ENCODE results near the gene SERINC2. TPM values are rescaled to one million over a fixed set of nuclear protein-coding genes. Genes with fewer than 3 reads are reported as not detected.

The SERINC2 gene
- total and polyA plus RNA-seq, 10 of the 15 experiments (the other 5 are each of a cell fraction or from before 2014, with no cell fraction given): 0.02 to 9.4 (median 0.50) TPM

DNA sequence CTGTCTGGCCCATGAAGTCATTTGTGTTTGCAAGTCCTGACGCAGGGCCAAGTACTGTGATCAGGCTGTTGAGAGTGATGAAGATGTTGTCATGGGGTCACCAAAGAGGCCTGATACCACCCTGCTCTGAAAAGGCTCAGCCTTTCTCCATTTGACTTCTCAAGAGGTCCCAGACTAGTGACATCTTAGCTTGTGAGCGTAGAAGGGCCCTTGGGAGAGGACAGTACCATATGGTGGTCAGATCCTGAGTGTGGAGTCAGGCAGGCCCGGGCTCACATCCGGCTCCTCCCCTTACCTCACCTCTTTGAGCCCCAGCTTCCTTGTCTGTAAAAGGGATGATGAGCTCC lies 29.6 kb downstream of the SERINC2 start (continued):
- TF ChIP-seq, protein P1, sequence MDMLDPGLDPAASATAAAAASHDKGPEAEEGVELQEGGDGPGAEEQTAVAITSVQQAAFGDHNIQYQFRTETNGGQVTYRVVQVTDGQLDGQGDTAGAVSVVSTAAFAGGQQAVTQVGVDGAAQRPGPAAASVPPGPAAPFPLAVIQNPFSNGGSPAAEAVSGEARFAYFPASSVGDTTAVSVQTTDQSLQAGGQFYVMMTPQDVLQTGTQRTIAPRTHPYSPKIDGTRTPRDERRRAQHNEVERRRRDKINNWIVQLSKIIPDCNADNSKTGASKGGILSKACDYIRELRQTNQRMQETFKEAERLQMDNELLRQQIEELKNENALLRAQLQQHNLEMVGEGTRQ (IDR thresholded peaks at IDR 0.05; ENCODE audit: borderline replicate concordance, low read depth, low read length): no peak
- no peak for TF ChIP-seq YBX1 (IDR thresholded peaks at IDR 0.05)
- TF ChIP-seq, protein P2, sequence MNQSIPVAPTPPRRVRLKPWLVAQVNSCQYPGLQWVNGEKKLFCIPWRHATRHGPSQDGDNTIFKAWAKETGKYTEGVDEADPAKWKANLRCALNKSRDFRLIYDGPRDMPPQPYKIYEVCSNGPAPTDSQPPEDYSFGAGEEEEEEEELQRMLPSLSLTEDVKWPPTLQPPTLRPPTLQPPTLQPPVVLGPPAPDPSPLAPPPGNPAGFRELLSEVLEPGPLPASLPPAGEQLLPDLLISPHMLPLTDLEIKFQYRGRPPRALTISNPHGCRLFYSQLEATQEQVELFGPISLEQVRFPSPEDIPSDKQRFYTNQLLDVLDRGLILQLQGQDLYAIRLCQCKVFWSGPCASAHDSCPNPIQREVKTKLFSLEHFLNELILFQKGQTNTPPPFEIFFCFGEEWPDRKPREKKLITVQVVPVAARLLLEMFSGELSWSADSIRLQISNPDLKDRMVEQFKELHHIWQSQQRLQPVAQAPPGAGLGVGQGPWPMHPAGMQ (IDR thresholded peaks at IDR 0.05; ENCODE audit: borderline replicate concordance): no peak
- TF ChIP-seq ZNF622 (IDR thresholded peaks at IDR 0.05): no peak
- TF ChIP-seq, protein P3, sequence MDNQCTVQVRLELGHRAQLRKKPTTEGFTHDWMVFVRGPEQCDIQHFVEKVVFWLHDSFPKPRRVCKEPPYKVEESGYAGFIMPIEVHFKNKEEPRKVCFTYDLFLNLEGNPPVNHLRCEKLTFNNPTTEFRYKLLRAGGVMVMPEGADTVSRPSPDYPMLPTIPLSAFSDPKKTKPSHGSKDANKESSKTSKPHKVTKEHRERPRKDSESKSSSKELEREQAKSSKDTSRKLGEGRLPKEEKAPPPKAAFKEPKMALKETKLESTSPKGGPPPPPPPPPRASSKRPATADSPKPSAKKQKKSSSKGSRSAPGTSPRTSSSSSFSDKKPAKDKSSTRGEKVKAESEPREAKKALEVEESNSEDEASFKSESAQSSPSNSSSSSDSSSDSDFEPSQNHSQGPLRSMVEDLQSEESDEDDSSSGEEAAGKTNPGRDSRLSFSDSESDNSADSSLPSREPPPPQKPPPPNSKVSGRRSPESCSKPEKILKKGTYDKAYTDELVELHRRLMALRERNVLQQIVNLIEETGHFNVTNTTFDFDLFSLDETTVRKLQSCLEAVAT (IDR thresholded peaks at IDR 0.05): no peak
- no peak for TF ChIP-seq FOS (IDR thresholded peaks at IDR 0.05; ENCODE audit: borderline replicate concordance, extremely low read depth, insufficient read length)
- TF ChIP-seq, protein P4, sequence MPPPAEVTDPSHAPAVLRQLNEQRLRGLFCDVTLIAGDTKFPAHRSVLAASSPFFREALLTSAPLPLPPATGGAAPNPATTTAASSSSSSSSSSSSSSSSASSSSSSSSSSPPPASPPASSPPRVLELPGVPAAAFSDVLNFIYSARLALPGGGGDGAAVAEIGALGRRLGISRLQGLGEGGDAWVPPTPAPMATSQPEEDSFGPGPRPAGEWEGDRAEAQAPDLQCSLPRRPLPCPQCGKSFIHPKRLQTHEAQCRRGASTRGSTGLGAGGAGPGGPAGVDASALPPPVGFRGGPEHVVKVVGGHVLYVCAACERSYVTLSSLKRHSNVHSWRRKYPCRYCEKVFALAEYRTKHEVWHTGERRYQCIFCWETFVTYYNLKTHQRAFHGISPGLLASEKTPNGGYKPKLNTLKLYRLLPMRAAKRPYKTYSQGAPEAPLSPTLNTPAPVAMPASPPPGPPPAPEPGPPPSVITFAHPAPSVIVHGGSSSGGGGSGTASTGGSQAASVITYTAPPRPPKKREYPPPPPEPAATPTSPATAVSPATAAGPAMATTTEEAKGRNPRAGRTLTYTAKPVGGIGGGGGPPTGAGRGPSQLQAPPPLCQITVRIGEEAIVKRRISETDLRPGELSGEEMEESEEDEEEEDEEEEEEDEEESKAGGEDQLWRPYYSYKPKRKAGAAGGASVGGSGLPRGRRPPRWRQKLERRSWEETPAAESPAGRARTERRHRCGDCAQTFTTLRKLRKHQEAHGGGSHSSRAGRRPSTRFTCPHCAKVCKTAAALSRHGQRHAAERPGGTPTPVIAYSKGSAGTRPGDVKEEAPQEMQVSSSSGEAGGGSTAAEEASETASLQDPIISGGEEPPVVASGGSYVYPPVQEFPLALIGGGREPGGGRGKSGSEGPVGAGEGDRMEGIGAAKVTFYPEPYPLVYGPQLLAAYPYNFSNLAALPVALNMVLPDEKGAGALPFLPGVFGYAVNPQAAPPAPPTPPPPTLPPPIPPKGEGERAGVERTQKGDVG (CRISPR knock-in tag; IDR thresholded peaks at IDR 0.05): no peak
- no peak for TF ChIP-seq FOXM1 (IDR thresholded peaks at IDR 0.05; ENCODE audit: low read depth, low read length)
- no peak for TF ChIP-seq MXI1 (IDR thresholded peaks at IDR 0.05; ENCODE audit: low read depth, low read length)
- TF ChIP-seq ZNF217 (IDR thresholded peaks at IDR 0.05): no peak
